SK-N-SH treated with all-trans-retinoic acid at 6 μM for 48 hours (cell line): ENCODE data around the gene PUM1.

Source experiments
- ATAC-seq: fragments of 200-7000 bp; cut with Tn5 transposase; 3 replicates; pipeline ENCODE4 v1.9.1; 2020; ENCODE audit warnings: mild to moderate bottlenecking, moderate library complexity
- ARNTL ChIP-seq: fragments of 450-650 bp; formaldehyde crosslinking; IDR thresholded peaks from 2 replicates; pipeline ENCODE4 v1.5.0; 2020; ENCODE audit warnings: low read depth, mild to moderate bottlenecking, moderate library complexity, borderline replicate concordance
- BACH2 ChIP-seq: fragments of 250-450 bp; sonication (Bioruptor Pico); IDR thresholded peaks from 2 replicates; pipeline ENCODE4 v1.9.0; 2021; ENCODE audit warnings: mild to moderate bottlenecking, borderline replicate concordance
- CSDC2 ChIP-seq: fragments of 250-450 bp; sonication (Bioruptor Pico); IDR thresholded peaks from 2 replicates; pipeline ENCODE4 v1.5.0; 2020; ENCODE audit warnings: mild to moderate bottlenecking, moderate library complexity
- ESRRG ChIP-seq: fragments of 250-450 bp; sonication (Bioruptor Pico); IDR thresholded peaks from 2 replicates; pipeline ENCODE4 v1.6.1; 2021; ENCODE audit warnings: mild to moderate bottlenecking
- GLIS3 ChIP-seq: fragments of 250-450 bp; sonication (Bioruptor Pico); IDR thresholded peaks from 2 replicates; pipeline ENCODE4 v1.5.0; 2020; ENCODE audit warnings: mild to moderate bottlenecking, moderate library complexity
- ISL1 ChIP-seq: fragments of 250-450 bp; sonication (Bioruptor Pico); IDR thresholded peaks from 2 replicates; pipeline ENCODE4 v2.1.2; 2022; ENCODE audit warnings: mild to moderate bottlenecking, moderate library complexity
- PPARA ChIP-seq: fragments of 250-450 bp; sonication (Bioruptor Pico); IDR thresholded peaks from 2 replicates; pipeline ENCODE4 v1.5.0; 2020; ENCODE audit warnings: mild to moderate bottlenecking, borderline replicate concordance
- RARB ChIP-seq: fragments of 250-450 bp; sonication (Bioruptor Pico); IDR thresholded peaks from 2 replicates; pipeline ENCODE4 v1.8.0; 2021; ENCODE audit warnings: mild to moderate bottlenecking, moderate library complexity
- SNAI2 ChIP-seq: fragments of 250-450 bp; sonication (Bioruptor Pico); IDR thresholded peaks from 2 replicates; pipeline ENCODE4 v1.5.0; 2020; ENCODE audit warnings: mild to moderate bottlenecking, moderate library complexity
- TCF4 ChIP-seq: fragments of 250-450 bp; sonication (Bioruptor Pico); IDR thresholded peaks from 2 replicates; pipeline ENCODE4 v1.8.0; 2021; ENCODE audit warnings: mild to moderate bottlenecking, moderate library complexity, borderline replicate concordance
- TOX ChIP-seq: fragments of 250-450 bp; sonication (Bioruptor Pico); IDR thresholded peaks from 2 replicates; pipeline ENCODE4 v1.8.0; 2021; ENCODE audit warnings: mild to moderate bottlenecking, moderate library complexity, borderline replicate concordance
- ZFP3 ChIP-seq: fragments of 250-450 bp; sonication (Bioruptor Pico); IDR thresholded peaks from 2 replicates; pipeline ENCODE4 v1.5.0; 2020; ENCODE audit warnings: mild to moderate bottlenecking, moderate library complexity
- ZFP30 ChIP-seq: fragments of 450-650 bp; formaldehyde crosslinking; IDR thresholded peaks from 2 replicates; pipeline ENCODE4 v1.5.0; 2022; ENCODE audit warnings: mild to moderate bottlenecking, moderate library complexity
- ZNF565 ChIP-seq: fragments of 450-650 bp; formaldehyde crosslinking; conservative IDR thresholded peaks from 2 replicates; pipeline ENCODE4 v1.5.0; 2020; ENCODE audit warnings: low read depth, mild to moderate bottlenecking, moderate library complexity
- ZNF70 ChIP-seq: fragments of 450-650 bp; formaldehyde crosslinking; IDR thresholded peaks from 2 replicates; pipeline ENCODE4 v1.5.0; 2020; ENCODE audit warnings: mild to moderate bottlenecking, moderate library complexity
- ZNF8 ChIP-seq: fragments of 450-650 bp; formaldehyde crosslinking; IDR thresholded peaks from 2 replicates; pipeline ENCODE4 v1.5.0; 2020; ENCODE audit warnings: mild to moderate bottlenecking, moderate library complexity
- TF ChIP-seq, protein P1 (sequence below): fragments of 250-450 bp; sonication (Bioruptor Pico); IDR thresholded peaks from 2 replicates; pipeline ENCODE4 v1.5.0; 2020; ENCODE audit warnings: mild to moderate bottlenecking, moderate library complexity
- TF ChIP-seq, protein P2 (sequence below): fragments of 250-450 bp; sonication (Bioruptor Pico); IDR thresholded peaks from 2 replicates; pipeline ENCODE4 v1.5.1; 2020; ENCODE audit warnings: low read depth, mild to moderate bottlenecking, moderate library complexity
- TF ChIP-seq, protein P3 (sequence below): fragments of 250-450 bp; sonication (Bioruptor Pico); IDR thresholded peaks from 2 replicates; pipeline ENCODE4 v1.8.0; 2020; ENCODE audit warnings: mild to moderate bottlenecking, moderate library complexity, borderline replicate concordance
- TF ChIP-seq, protein P4 (sequence below): fragments of 250-450 bp; sonication (Bioruptor Pico); IDR thresholded peaks from 2 replicates; pipeline ENCODE4 v1.8.0; 2021; ENCODE audit warnings: low read depth, mild to moderate bottlenecking, moderate library complexity, borderline replicate concordance
- TF ChIP-seq, protein P5 (sequence below): fragments of 250-450 bp; sonication (Bioruptor Pico); IDR thresholded peaks from 2 replicates; pipeline ENCODE4 v1.5.1; 2021; ENCODE audit warnings: mild to moderate bottlenecking, moderate library complexity

Gene PUM1

DNA sequence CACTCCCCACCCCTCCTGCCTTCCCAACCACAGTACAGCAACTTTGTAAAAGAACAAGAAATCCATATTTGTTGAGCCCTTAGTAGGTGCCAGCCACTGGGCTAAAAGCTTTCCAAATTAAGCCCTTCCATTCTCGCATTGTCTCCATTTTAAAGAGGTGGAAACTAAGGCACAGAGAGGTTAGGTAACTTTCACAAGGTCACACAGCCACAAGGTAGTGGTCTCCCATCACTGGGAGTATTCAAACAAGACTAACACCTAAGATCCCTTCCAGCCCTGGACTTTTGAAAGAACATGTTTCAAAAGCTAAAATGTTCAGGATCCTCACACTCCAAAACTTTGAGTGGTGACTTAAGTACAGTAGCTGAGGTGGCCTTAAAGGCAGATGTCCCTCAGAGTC lies 160.1 kb downstream of the PUM1 start:
- ATAC-seq: no peak
- no peak for TF ChIP-seq TOX (CRISPR knock-in tag)
- TF ChIP-seq ZFP30: no peak
- no peak for TF ChIP-seq ZNF8
- TF ChIP-seq SNAI2 (CRISPR knock-in tag): no peak
- TF ChIP-seq BACH2: no peak
- TF ChIP-seq, protein P1, sequence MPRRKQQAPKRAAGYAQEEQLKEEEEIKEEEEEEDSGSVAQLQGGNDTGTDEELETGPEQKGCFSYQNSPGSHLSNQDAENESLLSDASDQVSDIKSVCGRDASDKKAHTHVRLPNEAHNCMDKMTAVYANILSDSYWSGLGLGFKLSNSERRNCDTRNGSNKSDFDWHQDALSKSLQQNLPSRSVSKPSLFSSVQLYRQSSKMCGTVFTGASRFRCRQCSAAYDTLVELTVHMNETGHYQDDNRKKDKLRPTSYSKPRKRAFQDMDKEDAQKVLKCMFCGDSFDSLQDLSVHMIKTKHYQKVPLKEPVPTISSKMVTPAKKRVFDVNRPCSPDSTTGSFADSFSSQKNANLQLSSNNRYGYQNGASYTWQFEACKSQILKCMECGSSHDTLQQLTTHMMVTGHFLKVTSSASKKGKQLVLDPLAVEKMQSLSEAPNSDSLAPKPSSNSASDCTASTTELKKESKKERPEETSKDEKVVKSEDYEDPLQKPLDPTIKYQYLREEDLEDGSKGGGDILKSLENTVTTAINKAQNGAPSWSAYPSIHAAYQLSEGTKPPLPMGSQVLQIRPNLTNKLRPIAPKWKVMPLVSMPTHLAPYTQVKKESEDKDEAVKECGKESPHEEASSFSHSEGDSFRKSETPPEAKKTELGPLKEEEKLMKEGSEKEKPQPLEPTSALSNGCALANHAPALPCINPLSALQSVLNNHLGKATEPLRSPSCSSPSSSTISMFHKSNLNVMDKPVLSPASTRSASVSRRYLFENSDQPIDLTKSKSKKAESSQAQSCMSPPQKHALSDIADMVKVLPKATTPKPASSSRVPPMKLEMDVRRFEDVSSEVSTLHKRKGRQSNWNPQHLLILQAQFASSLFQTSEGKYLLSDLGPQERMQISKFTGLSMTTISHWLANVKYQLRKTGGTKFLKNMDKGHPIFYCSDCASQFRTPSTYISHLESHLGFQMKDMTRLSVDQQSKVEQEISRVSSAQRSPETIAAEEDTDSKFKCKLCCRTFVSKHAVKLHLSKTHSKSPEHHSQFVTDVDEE (CRISPR knock-in tag): no peak
- no peak for TF ChIP-seq ESRRG (CRISPR knock-in tag)
- TF ChIP-seq, protein P2, sequence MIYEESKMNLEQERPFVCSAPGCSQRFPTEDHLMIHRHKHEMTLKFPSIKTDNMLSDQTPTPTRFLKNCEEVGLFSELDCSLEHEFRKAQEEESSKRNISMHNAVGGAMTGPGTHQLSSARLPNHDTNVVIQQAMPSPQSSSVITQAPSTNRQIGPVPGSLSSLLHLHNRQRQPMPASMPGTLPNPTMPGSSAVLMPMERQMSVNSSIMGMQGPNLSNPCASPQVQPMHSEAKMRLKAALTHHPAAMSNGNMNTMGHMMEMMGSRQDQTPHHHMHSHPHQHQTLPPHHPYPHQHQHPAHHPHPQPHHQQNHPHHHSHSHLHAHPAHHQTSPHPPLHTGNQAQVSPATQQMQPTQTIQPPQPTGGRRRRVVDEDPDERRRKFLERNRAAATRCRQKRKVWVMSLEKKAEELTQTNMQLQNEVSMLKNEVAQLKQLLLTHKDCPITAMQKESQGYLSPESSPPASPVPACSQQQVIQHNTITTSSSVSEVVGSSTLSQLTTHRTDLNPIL: no peak
- no peak for TF ChIP-seq RARB (CRISPR knock-in tag)
- no peak for TF ChIP-seq ZNF565 (CRISPR knock-in tag)
- TF ChIP-seq PPARA (CRISPR knock-in tag): no peak
- TF ChIP-seq TCF4 (CRISPR knock-in tag): no peak
- TF ChIP-seq CSDC2 (CRISPR knock-in tag): no peak
- no peak for TF ChIP-seq ARNTL (CRISPR knock-in tag)

DNA sequence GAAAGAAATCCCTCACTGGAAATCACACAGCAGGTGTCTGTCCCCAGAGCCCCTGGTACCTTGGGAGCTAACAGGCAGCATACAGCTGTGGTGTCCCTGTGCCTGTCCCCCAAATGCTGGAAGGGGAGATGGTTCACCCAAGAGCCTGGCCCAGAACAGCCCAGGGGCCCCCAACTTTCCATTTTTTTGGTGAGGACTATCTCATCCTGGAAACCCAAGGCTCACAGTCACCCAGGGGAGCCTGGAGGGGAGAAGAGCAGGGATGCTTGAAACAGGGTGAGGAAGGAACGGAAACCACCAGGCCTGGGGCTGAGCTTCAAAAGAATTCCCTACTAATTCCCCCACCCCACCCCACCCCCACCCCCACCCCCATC lies 160.6 kb downstream of the PUM1 start:
- no peak for TF ChIP-seq TCF4 (CRISPR knock-in tag)
- TF ChIP-seq ZNF565 (CRISPR knock-in tag): no peak
- TF ChIP-seq ARNTL (CRISPR knock-in tag): no peak
- no peak for TF ChIP-seq BACH2
- TF ChIP-seq, protein P3, sequence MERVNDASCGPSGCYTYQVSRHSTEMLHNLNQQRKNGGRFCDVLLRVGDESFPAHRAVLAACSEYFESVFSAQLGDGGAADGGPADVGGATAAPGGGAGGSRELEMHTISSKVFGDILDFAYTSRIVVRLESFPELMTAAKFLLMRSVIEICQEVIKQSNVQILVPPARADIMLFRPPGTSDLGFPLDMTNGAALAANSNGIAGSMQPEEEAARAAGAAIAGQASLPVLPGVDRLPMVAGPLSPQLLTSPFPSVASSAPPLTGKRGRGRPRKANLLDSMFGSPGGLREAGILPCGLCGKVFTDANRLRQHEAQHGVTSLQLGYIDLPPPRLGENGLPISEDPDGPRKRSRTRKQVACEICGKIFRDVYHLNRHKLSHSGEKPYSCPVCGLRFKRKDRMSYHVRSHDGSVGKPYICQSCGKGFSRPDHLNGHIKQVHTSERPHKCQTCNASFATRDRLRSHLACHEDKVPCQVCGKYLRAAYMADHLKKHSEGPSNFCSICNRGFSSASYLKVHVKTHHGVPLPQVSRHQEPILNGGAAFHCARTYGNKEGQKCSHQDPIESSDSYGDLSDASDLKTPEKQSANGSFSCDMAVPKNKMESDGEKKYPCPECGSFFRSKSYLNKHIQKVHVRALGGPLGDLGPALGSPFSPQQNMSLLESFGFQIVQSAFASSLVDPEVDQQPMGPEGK: no peak
- no peak for TF ChIP-seq CSDC2 (CRISPR knock-in tag)
- TF ChIP-seq, protein P4, sequence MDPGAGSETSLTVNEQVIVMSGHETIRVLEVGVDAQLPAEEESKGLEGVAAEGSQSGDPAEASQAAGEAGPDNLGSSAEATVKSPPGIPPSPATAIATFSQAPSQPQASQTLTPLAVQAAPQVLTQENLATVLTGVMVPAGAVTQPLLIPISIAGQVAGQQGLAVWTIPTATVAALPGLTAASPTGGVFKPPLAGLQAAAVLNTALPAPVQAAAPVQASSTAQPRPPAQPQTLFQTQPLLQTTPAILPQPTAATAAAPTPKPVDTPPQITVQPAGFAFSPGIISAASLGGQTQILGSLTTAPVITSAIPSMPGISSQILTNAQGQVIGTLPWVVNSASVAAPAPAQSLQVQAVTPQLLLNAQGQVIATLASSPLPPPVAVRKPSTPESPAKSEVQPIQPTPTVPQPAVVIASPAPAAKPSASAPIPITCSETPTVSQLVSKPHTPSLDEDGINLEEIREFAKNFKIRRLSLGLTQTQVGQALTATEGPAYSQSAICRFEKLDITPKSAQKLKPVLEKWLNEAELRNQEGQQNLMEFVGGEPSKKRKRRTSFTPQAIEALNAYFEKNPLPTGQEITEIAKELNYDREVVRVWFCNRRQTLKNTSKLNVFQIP (CRISPR knock-in tag): no peak
- TF ChIP-seq, protein P5, sequence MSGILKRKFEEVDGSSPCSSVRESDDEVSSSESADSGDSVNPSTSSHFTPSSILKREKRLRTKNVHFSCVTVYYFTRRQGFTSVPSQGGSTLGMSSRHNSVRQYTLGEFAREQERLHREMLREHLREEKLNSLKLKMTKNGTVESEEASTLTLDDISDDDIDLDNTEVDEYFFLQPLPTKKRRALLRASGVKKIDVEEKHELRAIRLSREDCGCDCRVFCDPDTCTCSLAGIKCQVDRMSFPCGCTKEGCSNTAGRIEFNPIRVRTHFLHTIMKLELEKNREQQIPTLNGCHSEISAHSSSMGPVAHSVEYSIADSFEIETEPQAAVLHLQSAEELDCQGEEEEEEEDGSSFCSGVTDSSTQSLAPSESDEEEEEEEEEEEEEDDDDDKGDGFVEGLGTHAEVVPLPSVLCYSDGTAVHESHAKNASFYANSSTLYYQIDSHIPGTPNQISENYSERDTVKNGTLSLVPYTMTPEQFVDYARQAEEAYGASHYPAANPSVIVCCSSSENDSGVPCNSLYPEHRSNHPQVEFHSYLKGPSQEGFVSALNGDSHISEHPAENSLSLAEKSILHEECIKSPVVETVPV (CRISPR knock-in tag): no peak
- TF ChIP-seq ISL1 (CRISPR knock-in tag): no peak
- TF ChIP-seq ESRRG (CRISPR knock-in tag): no peak
- ATAC-seq: no peak

DNA sequence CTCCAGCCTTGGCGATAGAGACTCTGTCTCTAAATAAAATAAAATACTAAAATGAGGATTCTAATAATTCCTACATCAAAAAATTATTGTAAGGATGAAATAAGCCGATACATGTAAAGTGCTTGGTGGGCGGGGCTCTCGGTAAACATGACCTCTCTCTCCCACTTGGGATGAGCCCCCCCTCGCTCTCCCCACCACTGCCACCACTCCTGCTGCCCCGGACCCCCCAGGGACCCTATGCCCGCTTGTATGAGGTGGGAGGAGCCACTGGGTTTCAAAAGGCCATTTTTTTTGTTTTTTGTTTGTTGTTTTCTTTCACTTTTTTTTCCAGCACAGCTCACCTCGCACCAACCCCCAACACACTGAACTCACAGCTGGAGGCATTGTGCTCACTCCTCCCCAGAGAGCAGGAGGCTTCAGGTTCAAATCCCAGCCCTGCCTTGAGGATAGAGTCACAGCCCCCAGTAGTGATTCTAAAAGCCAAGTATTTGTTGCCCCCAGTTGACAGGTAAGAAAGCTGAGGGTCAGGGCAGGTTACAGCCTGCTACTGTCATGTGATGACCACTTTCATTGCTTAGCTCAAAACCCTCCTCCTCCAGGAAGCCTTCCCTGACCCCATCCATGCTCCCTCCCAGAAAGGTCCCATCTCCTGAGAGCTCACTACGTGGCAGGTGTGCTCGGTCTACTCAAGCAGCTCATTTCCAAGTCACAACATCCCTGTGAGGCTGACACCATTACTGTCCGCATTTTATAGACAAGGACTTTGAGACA lies 161.1 kb downstream of the PUM1 start:
- ATAC-seq: no peak
- TF ChIP-seq SNAI2 (CRISPR knock-in tag) (no peak), GLIS3 (CRISPR knock-in tag) (no peak), ZNF70 (no peak), ZFP3 (no peak), ZFP30 (no peak), RARB (CRISPR knock-in tag) (no peak), ARNTL (CRISPR knock-in tag) (no peak)
- TF ChIP-seq, protein P2: no peak
- TF ChIP-seq, protein P1 (CRISPR knock-in tag): no peak
- TF ChIP-seq, protein P5 (CRISPR knock-in tag): no peak
